Measurements from ENCODE around the gene TRIB2.

- TF ChIP-seq EZH2 (IDR thresholded peaks at IDR 0.05): no peak
- no peak for TF ChIP-seq POLR2AphosphoS5 (IDR thresholded peaks at IDR 0.05; ENCODE audit: borderline replicate concordance, low read depth, low read length)
Observed at GRCh38 chr2:12669036-12669435, 47.7 kb upstream of the TRIB2 start.
